HG03045 (cell line): ENCODE results near the gene DCST1.

Experiments
- ATAC-seq: cut with Tn5 transposase; IDR thresholded peaks from one replicate; pipeline ENCODE4 v1.9.1; 2021; ENCODE audit warnings: mild to moderate bottlenecking, moderate library complexity; ENCODE audit not compliant: unreplicated experiment

Gene DCST1

GRCh38 chr1:155084722-155085503 is 51.3 kb downstream of the DCST1 start:
- peak; percentile 72 for ATAC-seq

- no peak for ATAC-seq
Measured at GRCh38 chr1:155085504-155086127, 52.0 kb downstream of the DCST1 start.

DNA sequence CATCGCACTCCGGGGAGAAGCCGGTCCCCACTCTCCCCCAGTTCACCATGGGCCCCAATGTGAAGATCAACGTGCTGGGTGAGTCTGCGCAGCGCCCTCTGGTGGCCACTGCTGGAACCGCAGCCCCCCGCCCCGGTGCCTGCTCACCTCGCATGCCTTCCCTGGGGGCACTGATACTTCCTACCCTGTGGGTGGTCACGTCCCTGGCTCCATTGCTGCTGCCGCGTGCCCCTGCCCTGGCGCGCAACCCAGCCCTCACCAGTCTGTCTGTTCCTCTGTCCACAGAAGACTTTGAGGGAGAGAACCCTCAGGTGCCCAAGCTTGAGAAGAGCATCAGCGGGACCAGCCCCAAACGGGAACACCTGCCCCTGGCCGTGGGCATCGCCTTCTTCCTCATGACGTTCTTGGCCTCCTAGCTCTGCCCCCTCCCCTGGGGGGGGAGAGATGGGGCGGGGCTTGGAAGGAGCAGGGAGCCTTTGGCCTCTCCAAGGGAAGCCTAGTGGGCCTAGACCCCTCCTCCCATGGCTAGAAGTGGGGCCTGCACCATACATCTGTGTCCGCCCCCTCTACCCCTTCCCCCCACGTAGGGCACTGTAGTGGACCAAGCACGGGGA is 52.6 kb downstream of the DCST1 start:
- no peak for ATAC-seq

- ATAC-seq: no peak
Measured at GRCh38 chr1:155086856-155087535, 53.4 kb downstream of the DCST1 start.

GRCh38 chr1:155091071-155092051 is 57.7 kb downstream of the DCST1 start:
- ATAC-seq: peak; percentile 58

- ATAC-seq: no peak
Measured at GRCh38 chr1:155092131-155092530, 58.5 kb downstream of the DCST1 start.

- no peak for ATAC-seq
Measured at GRCh38 chr1:155092641-155093040, 59.0 kb downstream of the DCST1 start.

- no peak for ATAC-seq
Measured at GRCh38 chr1:155093911-155094621, 60.4 kb downstream of the DCST1 start.

GRCh38 chr1:155094622-155094948 is 61.0 kb downstream of the DCST1 start:
- no peak for ATAC-seq

DNA sequence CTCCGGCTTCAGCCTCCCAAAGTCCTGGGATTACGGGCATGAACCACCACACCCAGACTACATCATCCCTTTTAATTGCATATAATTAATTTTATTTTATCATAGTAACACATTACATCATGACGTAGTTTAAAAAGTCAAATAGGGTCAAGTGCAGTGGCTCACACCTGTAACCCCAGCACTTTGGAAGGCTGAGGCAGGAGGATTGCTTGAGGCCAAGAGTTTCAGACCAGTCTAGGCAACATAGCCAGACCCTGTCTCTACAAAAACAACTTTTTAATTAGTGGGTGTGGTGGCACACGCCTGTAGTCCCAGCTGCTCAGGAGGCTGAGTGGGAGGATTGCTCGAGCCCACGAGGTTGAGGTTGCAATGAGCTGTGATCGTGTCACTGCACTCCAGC is 65.7 kb downstream of the DCST1 start:
- no peak for ATAC-seq
